Kidney (tissue), 14 donors: ENCODE data around the gene SLC35F5. TPM values are rescaled to one million over a fixed set of nuclear protein-coding genes. Genes with fewer than 3 reads are reported as not detected.
"Not testable (repeated sequence)": the region's sequence is repeated elsewhere in the genome, so short reads cannot be mapped to it uniquely, and the experiment has no call there.

ENCODE experiments used
- DNase-seq, 5 donors: peaks; one replicate each; pipeline ENCODE4 v3.0.0-alpha.2; 2013 to 2020
- FAIRE-seq: peaks from 2 replicates; lab custom pipeline; 2012; peaks lifted over from hg19 to GRCh38; lab: Jason Lieb, UNC
- H3K27ac ChIP-seq, 2 donors: one replicate each; pipeline ENCODE4 v1.7.0; 2013; ENCODE audit warnings: low read depth in 2 of 2, low read length in 2 of 2, inconsistent platforms in 1 of 2
- H3K27me3 ChIP-seq: one replicate; pipeline ENCODE4 v1.7.1; 2013; ENCODE audit warnings: low read length, inconsistent platforms; ENCODE audit not compliant: control insufficient read depth, insufficient read depth
- H3K36me3 ChIP-seq, 3 donors: one replicate each; pipeline versions ENCODE4 v1.7.0 to v1.7.1; 2013; ENCODE audit warnings: low read length in 3 of 3, control low read depth in 1 of 3, inconsistent platforms in 1 of 3; ENCODE audit not compliant: insufficient read depth in 3 of 3, control insufficient read depth in 2 of 3
- H3K4me1 ChIP-seq, 3 donors: one replicate each; pipeline versions ENCODE4 v1.7.0 to v1.7.1; 2013; ENCODE audit warnings: low read length in 3 of 3, inconsistent platforms in 1 of 3, low read depth in 1 of 3; ENCODE audit not compliant: control insufficient read depth in 2 of 3, insufficient read depth in 2 of 3
- H3K4me3 ChIP-seq, 3 donors: one replicate each; pipeline versions ENCODE4 v1.7.0 to v1.8.1; 2013; ENCODE audit warnings: low read length in 3 of 3, control low read depth in 1 of 3, inconsistent platforms in 1 of 3
- H3K9ac ChIP-seq, 3 donors: one replicate each; pipeline versions ENCODE4 v1.7.0 to v1.7.1; 2013; ENCODE audit warnings: low read length in 3 of 3, control low read depth in 1 of 3, inconsistent platforms in 1 of 3
- H3K9me3 ChIP-seq, 3 donors: one replicate each; pipeline versions ENCODE4 v1.7.0 to v1.7.1; 2013; ENCODE audit warnings: low read length in 3 of 3, control low read depth in 1 of 3, inconsistent platforms in 1 of 3; ENCODE audit not compliant: control insufficient read depth in 2 of 3, insufficient read depth in 1 of 3
- CTCF ChIP-seq: IDR thresholded peaks from 3 replicates; pipeline ENCODE4 v1.5.1; 2012; ENCODE audit warnings: mild to moderate bottlenecking, moderate library complexity, borderline replicate concordance; ENCODE audit not compliant: insufficient read depth; ENCODE audit errors: extremely low read depth
- intact Hi-C: fragments of 100-400 bp; cut with DNase I; formaldehyde crosslinking; loops from one replicate; pipeline ENCODE4 v1.11.1; 2022
- polyA plus RNA-seq: library from polyadenylated mRNA; stranded (reverse); fragments of 350-450 nt; fragmentation: Illumina TruSeq; extraction: RNeasy Lipid Tissue Mini Kit (QIAGEN cat#74804); gene quantifications from one replicate; pipeline ENCODE4 v1.2.3, GENCODE V29; 2014; ENCODE audit warnings: low read depth, low replicate concordance; ENCODE audit not compliant: insufficient read depth
- total RNA-seq: library from RNA; stranded (reverse); fragmentation: NEBNext Ultra II Directional; extraction: Animal tissue kit (Norgen Biotek cat#: 25700); gene quantifications from one replicate; pipeline ENCODE4 v1.2.1, GENCODE V29; 2021
- donor health status: control.
- donor health status: control.
- donor health status: control.
- donor health status: control.
- donor health status: control.
- donor health status: DM: yes; HTN: yes; CAD: no.
- donor health status: Normal renal cell carcinoma (clear cell type).

The SLC35F5 gene
- total and polyA plus RNA-seq, 2 donors from 2014 or later = 49.9 to 198 TPM

GRCh38 chr2:113707106-113707505, 49.3 kb downstream of the SLC35F5 start:
- H3K36me3 ChIP-seq = no peaks in the 10 kb centered on the region
- DNase-seq (no peak), FAIRE-seq (peak; percentile 45)
- no peaks in the 10 kb centered on the region for H3K9me3 ChIP-seq
- H3K4me3 ChIP-seq = no peak overlapping the region
- no peak for TF ChIP-seq CTCF
- intact Hi-C loops = no loop called here
- no peak overlapping the region for H3K9ac ChIP-seq
- H3K27ac ChIP-seq = no peak overlapping the region
- peaks cover 0 to 9% (median 8%) of the 10 kb centered on the region in 3 donors for H3K4me1 ChIP-seq
- no peaks in the 10 kb centered on the region for H3K27me3 ChIP-seq

- H3K9me3 ChIP-seq = no peaks in the 10 kb centered on the region
- no peak for TF ChIP-seq CTCF
- no peaks in the 10 kb centered on the region for H3K36me3 ChIP-seq
- peaks cover 0 to 9% (median 8%) of the 10 kb centered on the region in 3 donors for H3K4me1 ChIP-seq
- no peak overlapping the region for H3K4me3 ChIP-seq
- FAIRE-seq (no peak), DNase-seq (peak in 1 of 5 donors; percentile 33)
- H3K9ac ChIP-seq = no peak overlapping the region
- intact Hi-C loops = no loop called here
- H3K27ac ChIP-seq = no peak overlapping the region
- H3K27me3 ChIP-seq = no peaks in the 10 kb centered on the region
These were observed 50.4 kb downstream of the SLC35F5 start for GRCh38 chr2:113705982-113706523.

- intact Hi-C loops = not testable (repeated sequence)
- DNase-seq = peak in 1 of 5 donors; percentile 73
These were observed 52.0 kb downstream of the SLC35F5 start for GRCh38 chr2:113704300-113704993.

More at GRCh38 chr2:113704300-113704993, 52.0 kb downstream of the SLC35F5 start:
- H3K36me3 ChIP-seq, H3K9ac ChIP-seq, H3K27ac ChIP-seq, H3K27me3 ChIP-seq, H3K9me3 ChIP-seq, FAIRE-seq, H3K4me1 ChIP-seq, H3K4me3 ChIP-seq: not testable (repeated sequence)
